ENCODE data around the gene TSHR. TPM values are rescaled to one million over a fixed set of nuclear protein-coding genes. Genes with fewer than 3 reads are reported as not detected.

The TSHR gene
- total RNA-seq, 1 experiment from 2014 or later, result not detected

GRCh38 chr14:81055971-81056370 lies 100.5 kb downstream of the TSHR start:
- Mint-ChIP-seq H3K36me3 (ENCODE audit: insufficient read depth in 1 of 3, low read depth in 3 of 3) (peaks cover 2 to 15% (median 11%) of the 10 kb centered on the region in 3 experiments; a peak in 5 of 7 replicates), H3K27ac (no peak overlapping the region), H3K9me3 (peaks cover 26 to 28% of the 10 kb centered on the region in 2 experiments), H3K27me3 (ENCODE audit: low read depth) (peaks cover 2% of the 10 kb centered on the region), H3K4me3 (no peak overlapping the region), H3K4me1 (no peaks in the 10 kb centered on the region)
- H3K4me2 ChIP-seq (ENCODE audit: insufficient read depth, insufficient read length, low read length), result no peak overlapping the region
- no peak for DNase-seq
- no peak overlapping the region for H4K8ac ChIP-seq (replicated peaks; ENCODE audit: insufficient read length, low read depth, low read length)
- no peak overlapping the region for H4K91ac ChIP-seq (ENCODE audit: insufficient read length, low read depth, low read length)
- no peak overlapping the region for H2BK5ac ChIP-seq (ENCODE audit: insufficient read length, low read length)
- no peak for TF ChIP-seq CTCF (conservative IDR thresholded peaks at IDR 0.05)
- no peak overlapping the region for H2BK15ac ChIP-seq (ENCODE audit: low read depth, low read length)
- H3K23ac ChIP-seq (ENCODE audit: insufficient read length, low read depth, low read length), result no peak overlapping the region
- no peak overlapping the region for H2BK20ac ChIP-seq (ENCODE audit: low read depth, low read length, poor library complexity, severe bottlenecking)
- H4K20me1 ChIP-seq (ENCODE audit: control insufficient read depth, insufficient read depth, insufficient read length), result no peaks in the 10 kb centered on the region
- no peaks in the 10 kb centered on the region for H3K27me3 ChIP-seq (ENCODE audit: insufficient read depth, low read length)
- no peak overlapping the region for H3K27ac ChIP-seq (ENCODE audit: insufficient read length, low read depth, low read length)
- H2AFZ ChIP-seq (ENCODE audit: low read length), result no peak overlapping the region
- no peak overlapping the region for H3K56ac ChIP-seq (ENCODE audit: insufficient read length, low read depth, low read length)
- no peak overlapping the region for H2BK12ac ChIP-seq (ENCODE audit: insufficient read length, low read depth, low read length)
- no peak overlapping the region for H3T11ph ChIP-seq (ENCODE audit: low read length)
- no peaks in the 10 kb centered on the region for H3K4me1 ChIP-seq (ENCODE audit: insufficient read depth, low read length)
- no peaks in the 10 kb centered on the region for H3K79me2 ChIP-seq (ENCODE audit: insufficient read depth, low read length)
- no peak overlapping the region for H3K18ac ChIP-seq (ENCODE audit: insufficient read length, low read depth, low read length)
- no peaks in the 10 kb centered on the region for H3K23me2 ChIP-seq (ENCODE audit: insufficient read length, low read depth, low read length, poor library complexity, severe bottlenecking)
- H4K5ac ChIP-seq (ENCODE audit: insufficient read length, low read depth, low read length), result no peak overlapping the region
- no CpG with 5 or more reads among the region's 5 CpGs for WGBS (ENCODE audit: extremely low coverage, insufficient read length, low lambda C conversion rate)
- no peak overlapping the region for H3K4ac ChIP-seq (ENCODE audit: low read depth, low read length)
- no peak overlapping the region for H3K9ac ChIP-seq (ENCODE audit: extremely low read depth, insufficient read length, low read length)
- no peaks in the 10 kb centered on the region for H3K79me1 ChIP-seq (ENCODE audit: insufficient read depth, low read depth, low read length, poor library complexity, severe bottlenecking)
- H2AK5ac ChIP-seq (ENCODE audit: insufficient read length, low read length), result no peak overlapping the region
- H3K9me3 ChIP-seq (ENCODE audit: control insufficient read depth, low read depth, low read length), result no peaks in the 10 kb centered on the region
- H3K14ac ChIP-seq (ENCODE audit: insufficient read depth, low read length), result no peak overlapping the region
- no peak overlapping the region for H2BK120ac ChIP-seq (ENCODE audit: low read depth, low read length, poor library complexity, severe bottlenecking)

Data from H9 (cell line).